ENCODE results near the gene KMT2B. TPM values are rescaled to one million over a fixed set of nuclear protein-coding genes. Genes with fewer than 3 reads are reported as not detected.

KMT2B gene
- total and polyA plus RNA-seq, 9 of the 15 experiments (the other 6 are each of a cell fraction or from before 2014, with no cell fraction given), result 0.63 to 43.9 (median 8.1) TPM

GRCh38 chr19:35716801-35717664, 770 bp upstream of the KMT2B start (continued):
- peak in 1 of 2 experiments; percentile 3 for TF ChIP-seq E2F6 (IDR thresholded peaks at IDR 0.05; ENCODE audit: borderline replicate concordance in 1 of 2, extremely low read depth in 1 of 2, insufficient read depth in 1 of 2, insufficient read length in 1 of 2, low read depth in 1 of 2, low read length in 1 of 2, poor library complexity in 1 of 2, severe bottlenecking in 1 of 2)
- no peak for TF ChIP-seq PBX2 (CRISPR knock-in tag; IDR thresholded peaks at IDR 0.05; ENCODE audit: low read depth)
- TF ChIP-seq PBX2 (tag; conservative IDR thresholded peaks at IDR 0.05; ENCODE audit: low read depth), result no peak
- peak; percentile 11 to 59; a peak in 2 of 4 replicates for TF ChIP-seq TEAD1 (CRISPR knock-in tag; IDR thresholded peaks at IDR 0.05)
- TF ChIP-seq NRF1 (conservative IDR thresholded peaks at IDR 0.05 in 1 of 2, IDR thresholded peaks at IDR 0.05 in 1 of 2), result peak; percentile 33 to 61; a peak in 3 of 4 replicates
- 0 out of 2 replicates have a peak, but pooled peaks have one; percentile 22 for TF ChIP-seq ZNF24 (IDR thresholded peaks at IDR 0.05)
- TF ChIP-seq SMC3 (conservative IDR thresholded peaks at IDR 0.05; ENCODE audit: insufficient read depth, low read depth, low read length), result peak; percentile 74
- TF ChIP-seq PYGO2 (tag; IDR thresholded peaks at IDR 0.05), result no peak
- peak; percentile 93 for TF ChIP-seq ZNF644 (tag; IDR thresholded peaks at IDR 0.05; ENCODE audit: low read depth)
- peak; percentile 71; the same call in 1 of the 2 replicates for TF ChIP-seq SAFB (IDR thresholded peaks at IDR 0.05; ENCODE audit: borderline replicate concordance, low read depth, low read length)
- peak; percentile 79; the same call in 1 of the 2 replicates for TF ChIP-seq ZBTB9 (CRISPR knock-in tag; IDR thresholded peaks at IDR 0.05)
- peak; percentile 70 for TF ChIP-seq SAP30 (IDR thresholded peaks at IDR 0.05; ENCODE audit: borderline replicate concordance, insufficient read depth, low read depth, low read length, poor library complexity, severe bottlenecking)
- TF ChIP-seq MAFK (IDR thresholded peaks at IDR 0.05; ENCODE audit: low read length), result no peak

Data from K562 (cell line).